K562 (cell line): ENCODE data around the gene HEY2. TPM values are rescaled to one million over a fixed set of nuclear protein-coding genes. Genes with fewer than 3 reads are reported as not detected.
A peak's percentile ranks its signal among the peaks of the same experiment; 100 is the strongest.

Experiments
- E2F6 ChIP-seq, 2 experiments: IDR thresholded peaks; 2 replicates each; pipeline ENCODE4 v1.6.1; 2011; ENCODE audit warnings: borderline replicate concordance in 1 of 2, control low read depth in 1 of 2, low read depth in 1 of 2, low read length in 1 of 2, mild to moderate bottlenecking in 1 of 2, mixed read lengths in 1 of 2, moderate library complexity in 1 of 2; ENCODE audit not compliant: insufficient read depth in 1 of 2, insufficient read length in 1 of 2, poor library complexity in 1 of 2, severe bottlenecking in 1 of 2; ENCODE audit errors: extremely low read depth in 1 of 2
- EP300 ChIP-seq: IDR thresholded peaks from 2 replicates; pipeline ENCODE4 v1.6.1; 2012; ENCODE audit warnings: low read length, improper control_type of control experiment
- FOXK1 ChIP-seq: sonication (generic); formaldehyde crosslinking; IDR thresholded peaks from 2 replicates; pipeline ENCODE4 v1.8.0; 2022; ENCODE audit warnings: missing genetic modification reagents, mild to moderate bottlenecking, borderline replicate concordance
- FOXP4 ChIP-seq: sonication (generic); formaldehyde crosslinking; IDR thresholded peaks from 2 replicates; pipeline ENCODE4 v1.8.0; 2022; ENCODE audit warnings: mild to moderate bottlenecking, missing genetic modification reagents, borderline replicate concordance
- GTF2A2 ChIP-seq: IDR thresholded peaks from 2 replicates; pipeline ENCODE4 v1.6.1; 2016; ENCODE audit warnings: mild to moderate bottlenecking, missing genetic modification characterization, missing compliant biosample characterization
- KLF16 ChIP-seq: IDR thresholded peaks from 2 replicates; pipeline ENCODE4 v1.6.1; 2016; ENCODE audit warnings: antibody characterized with exemption
- NFATC3 ChIP-seq: fragments of 450-650 bp; IDR thresholded peaks from 2 replicates; pipeline ENCODE4 v1.6.1; 2017; ENCODE audit warnings: mild to moderate bottlenecking
- NR3C1 ChIP-seq: sonication (generic); formaldehyde crosslinking; IDR thresholded peaks from 2 replicates; pipeline ENCODE4 v1.8.1; 2022; ENCODE audit warnings: missing genetic modification reagents
- PRDM10 ChIP-seq: fragments of 450-650 bp; IDR thresholded peaks from 2 replicates; pipeline ENCODE4 v1.6.1; 2018; ENCODE audit not compliant: partially characterized antibody
- SMAD2 ChIP-seq: fragments of 150-350 bp; IDR thresholded peaks from 2 replicates; pipeline ENCODE4 v1.6.1; 2014; ENCODE audit warnings: low read depth, mild to moderate bottlenecking, low read length
- SNIP1 ChIP-seq: fragments of 450-650 bp; IDR thresholded peaks from 2 replicates; pipeline ENCODE4 v1.7.1; 2017; ENCODE audit warnings: low read depth, mild to moderate bottlenecking
- SRSF7 ChIP-seq: fragments of 200-400 bp; formaldehyde crosslinking; optimal IDR thresholded peaks from 2 replicates; pipeline ENCODE3; 2017; ENCODE audit warnings: mild to moderate bottlenecking, low read depth, low read length
- TCF3 ChIP-seq: sonication (generic); formaldehyde crosslinking; IDR thresholded peaks from 2 replicates; pipeline ENCODE4 v1.4.0; 2020; ENCODE audit warnings: mild to moderate bottlenecking, missing genetic modification reagents
- TCFL5 ChIP-seq: fragments of 250-450 bp; sonication (Bioruptor Pico); conservative IDR thresholded peaks from 2 replicates; pipeline ENCODE4 v1.6.1; 2021; ENCODE audit warnings: mild to moderate bottlenecking, moderate library complexity, matching md5 sums
- ZNF511 ChIP-seq: sonication (generic); formaldehyde crosslinking; IDR thresholded peaks from 2 replicates; pipeline ENCODE4 v1.8.0; 2022; ENCODE audit warnings: mild to moderate bottlenecking, missing genetic modification reagents
- polyA plus RNA-seq, 8 experiments: library from polyadenylated mRNA; depleted of rRNA in 4 of 8; stranded (reverse) in 5 of 8; unstranded in 3 of 8; fragments of >200 nt; fragmentation: Nextera tagmentation in 2 of 8; fragmentation: Illumina TruSeq in 1 of 8; extraction: Ambion mirVana in 2 of 8; extraction: Trizol in 1 of 8; gene quantifications; 2 replicates each; pipeline versions ENCODE4 v1.2.1 to v1.2.3, GENCODE V29; 2011 to 2014; ENCODE audit warnings: inconsistent platforms in 1 of 8, missing spikeins in 1 of 8
- total RNA-seq, 7 experiments: library from RNA; depleted of rRNA in 6 of 7; stranded (reverse); fragments of >200 nt in 6 of 7; fragmentation: Illumina TruSeq in 2 of 7; extraction: Trizol in 2 of 7; gene quantifications; 2 replicates each; pipeline versions ENCODE4 v1.2.1 to v1.2.3, GENCODE V29; 2011 to 2021; ENCODE audit warnings: low replicate concordance in 1 of 7
- TF ChIP-seq, protein P1 (sequence below): fragments of 250-450 bp; sonication (Bioruptor Pico); IDR thresholded peaks from 2 replicates; pipeline ENCODE4 v1.4.0; 2020; ENCODE audit warnings: mild to moderate bottlenecking, moderate library complexity

HEY2 gene
- total and polyA plus RNA-seq, 9 of the 15 experiments (the other 6 are each of a cell fraction or from before 2014, with no cell fraction given): 0.03 to 0.07 (median 0.06) TPM; not detected in 5

DNA sequence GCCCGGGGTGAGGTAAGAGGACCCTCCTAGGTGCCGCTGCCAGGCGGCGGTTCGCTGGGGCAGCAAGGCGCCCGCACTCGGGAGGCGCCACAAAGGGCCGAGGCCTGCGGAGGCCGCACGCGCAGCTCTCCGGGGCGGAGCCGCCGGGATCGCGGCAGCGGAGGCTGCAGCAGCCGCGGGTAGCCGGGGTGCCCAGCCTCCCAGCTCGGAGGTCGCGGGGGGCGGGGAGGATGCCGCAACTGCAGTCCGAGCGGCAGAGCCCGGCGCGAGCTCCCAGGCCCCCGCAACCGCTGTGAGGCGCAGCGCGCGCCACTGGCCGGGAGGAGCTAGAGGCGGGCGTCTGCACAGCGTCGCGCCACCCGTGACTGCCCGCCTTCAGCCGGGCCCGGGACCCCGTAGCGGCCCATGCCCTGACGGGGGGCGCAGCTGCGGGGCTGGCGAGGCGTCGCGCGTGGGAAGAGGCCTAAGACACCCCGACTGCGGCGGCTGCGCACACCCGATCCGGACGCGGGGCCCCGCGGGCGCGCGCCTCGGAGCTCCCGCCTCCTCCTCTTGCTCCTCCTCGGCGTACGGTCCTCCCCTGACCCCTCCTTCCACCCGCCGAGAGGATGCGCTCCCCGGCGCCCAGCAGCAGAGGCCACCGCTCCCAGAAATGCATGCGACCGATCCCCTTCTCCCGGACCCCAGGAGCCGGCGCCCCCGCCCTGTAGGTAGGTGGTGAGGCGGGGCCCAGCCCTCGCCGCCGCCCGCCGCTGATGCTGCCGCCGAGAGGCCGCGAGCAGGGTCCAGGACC is 41.1 kb downstream of the HEY2 start, which contains the start of gene NCOA7 (continued):
- TF ChIP-seq PRDM10: no peak
- peak; percentile 30 to 58 for TF ChIP-seq E2F6 (IDR thresholded peaks at IDR 0.05; ENCODE audit: borderline replicate concordance in 1 of 2, extremely low read depth in 1 of 2, insufficient read depth in 1 of 2, insufficient read length in 1 of 2, low read depth in 1 of 2, low read length in 1 of 2, poor library complexity in 1 of 2, severe bottlenecking in 1 of 2)
- TF ChIP-seq EP300: no peak
- TF ChIP-seq TCFL5 (CRISPR knock-in tag): no peak
- TF ChIP-seq NFATC3: no peak
- no peak for TF ChIP-seq TCF3 (CRISPR knock-in tag)
- TF ChIP-seq NR3C1: peak; percentile 57; the same call in 1 of the 2 replicates
- no peak; the same call in 1 of the 2 replicates for TF ChIP-seq FOXP4
- TF ChIP-seq GTF2A2 (tag): no peak
- no peak for TF ChIP-seq SNIP1
- TF ChIP-seq SMAD2: no peak
- no peak for TF ChIP-seq SRSF7
- no peak for TF ChIP-seq KLF16
- TF ChIP-seq, protein P1, sequence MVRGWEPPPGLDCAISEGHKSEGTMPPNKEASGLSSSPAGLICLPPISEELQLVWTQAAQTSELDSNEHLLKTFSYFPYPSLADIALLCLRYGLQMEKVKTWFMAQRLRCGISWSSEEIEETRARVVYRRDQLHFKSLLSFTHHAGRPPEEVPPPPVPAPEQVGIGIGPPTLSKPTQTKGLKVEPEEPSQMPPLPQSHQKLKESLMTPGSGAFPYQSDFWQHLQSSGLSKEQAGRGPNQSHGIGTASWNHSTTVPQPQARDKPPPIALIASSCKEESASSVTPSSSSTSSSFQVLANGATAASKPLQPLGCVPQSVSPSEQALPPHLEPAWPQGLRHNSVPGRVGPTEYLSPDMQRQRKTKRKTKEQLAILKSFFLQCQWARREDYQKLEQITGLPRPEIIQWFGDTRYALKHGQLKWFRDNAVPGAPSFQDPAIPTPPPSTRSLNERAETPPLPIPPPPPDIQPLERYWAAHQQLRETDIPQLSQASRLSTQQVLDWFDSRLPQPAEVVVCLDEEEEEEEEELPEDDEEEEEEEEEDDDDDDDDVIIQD: no peak
- no peak for TF ChIP-seq FOXK1
- no peak; the same call in 1 of the 2 replicates for TF ChIP-seq ZNF511 (CRISPR knock-in tag)
